Epithelial cell of esophagus (primary cell): ENCODE data around the gene C5orf15.

Experiments
- DNase-seq: peaks from one replicate; pipeline ENCODE4 v3.0.0; 2010; ENCODE audit warnings: low read depth
- H3K4me3 ChIP-seq: 2 replicates; pipeline ENCODE4 v1.5.1; 2011; ENCODE audit warnings: mild to moderate bottlenecking, low read length, control low read depth
- TF ChIP-seq, protein P1 (sequence below): IDR thresholded peaks from 2 replicates; pipeline ENCODE4 v1.5.1; 2011; ENCODE audit warnings: low read depth, mild to moderate bottlenecking, low read length, control low read depth, inconsistent platforms; ENCODE audit not compliant: insufficient read depth; ENCODE audit errors: missing control alignments

C5orf15 gene

DNA sequence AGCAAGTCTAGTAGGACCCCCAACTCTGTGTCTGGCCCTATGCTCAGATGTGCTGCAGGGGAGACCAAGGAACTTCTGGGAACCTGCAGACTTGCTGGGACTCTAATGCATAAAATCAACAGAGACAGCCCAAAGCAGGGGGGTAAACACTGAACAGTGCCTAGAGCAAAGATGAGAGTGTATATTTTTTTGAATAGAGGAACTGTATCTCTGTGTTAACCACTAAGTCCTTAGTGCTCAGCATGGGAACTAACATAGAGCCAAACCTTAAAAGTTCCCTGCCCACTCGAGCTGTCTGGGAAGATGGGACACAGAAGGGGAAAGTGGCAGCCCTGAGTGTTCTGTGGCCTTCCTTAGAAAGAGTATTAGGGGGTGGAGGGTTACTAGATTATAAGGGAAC is 51.9 kb downstream of the C5orf15 start:
- no peak for DNase-seq
- no peak overlapping the region for H3K4me3 ChIP-seq
- TF ChIP-seq, protein P1, sequence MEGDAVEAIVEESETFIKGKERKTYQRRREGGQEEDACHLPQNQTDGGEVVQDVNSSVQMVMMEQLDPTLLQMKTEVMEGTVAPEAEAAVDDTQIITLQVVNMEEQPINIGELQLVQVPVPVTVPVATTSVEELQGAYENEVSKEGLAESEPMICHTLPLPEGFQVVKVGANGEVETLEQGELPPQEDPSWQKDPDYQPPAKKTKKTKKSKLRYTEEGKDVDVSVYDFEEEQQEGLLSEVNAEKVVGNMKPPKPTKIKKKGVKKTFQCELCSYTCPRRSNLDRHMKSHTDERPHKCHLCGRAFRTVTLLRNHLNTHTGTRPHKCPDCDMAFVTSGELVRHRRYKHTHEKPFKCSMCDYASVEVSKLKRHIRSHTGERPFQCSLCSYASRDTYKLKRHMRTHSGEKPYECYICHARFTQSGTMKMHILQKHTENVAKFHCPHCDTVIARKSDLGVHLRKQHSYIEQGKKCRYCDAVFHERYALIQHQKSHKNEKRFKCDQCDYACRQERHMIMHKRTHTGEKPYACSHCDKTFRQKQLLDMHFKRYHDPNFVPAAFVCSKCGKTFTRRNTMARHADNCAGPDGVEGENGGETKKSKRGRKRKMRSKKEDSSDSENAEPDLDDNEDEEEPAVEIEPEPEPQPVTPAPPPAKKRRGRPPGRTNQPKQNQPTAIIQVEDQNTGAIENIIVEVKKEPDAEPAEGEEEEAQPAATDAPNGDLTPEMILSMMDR = no peak

DNA sequence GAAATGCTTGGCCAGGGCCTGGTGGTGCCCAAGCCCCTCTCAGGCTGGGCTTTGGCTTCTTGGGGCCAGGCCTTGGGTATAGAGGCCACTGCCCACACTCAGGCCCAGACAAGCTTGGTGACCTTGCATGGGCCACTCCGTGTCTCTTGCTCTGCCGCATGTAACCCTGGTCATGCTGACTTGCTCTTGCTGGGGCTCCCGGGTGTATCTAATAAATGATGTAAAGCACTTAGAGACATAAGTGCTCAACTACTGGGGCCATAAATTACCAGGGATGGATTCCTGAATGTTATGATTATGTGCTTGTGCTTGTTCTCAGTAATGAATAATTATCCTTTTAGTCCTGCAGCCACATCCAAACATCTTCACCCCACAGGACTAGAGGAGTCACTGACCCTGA is 54.0 kb downstream of the C5orf15 start:
- no peak overlapping the region for H3K4me3 ChIP-seq
- DNase-seq = no peak
- TF ChIP-seq, protein P1 = no peak

DNA sequence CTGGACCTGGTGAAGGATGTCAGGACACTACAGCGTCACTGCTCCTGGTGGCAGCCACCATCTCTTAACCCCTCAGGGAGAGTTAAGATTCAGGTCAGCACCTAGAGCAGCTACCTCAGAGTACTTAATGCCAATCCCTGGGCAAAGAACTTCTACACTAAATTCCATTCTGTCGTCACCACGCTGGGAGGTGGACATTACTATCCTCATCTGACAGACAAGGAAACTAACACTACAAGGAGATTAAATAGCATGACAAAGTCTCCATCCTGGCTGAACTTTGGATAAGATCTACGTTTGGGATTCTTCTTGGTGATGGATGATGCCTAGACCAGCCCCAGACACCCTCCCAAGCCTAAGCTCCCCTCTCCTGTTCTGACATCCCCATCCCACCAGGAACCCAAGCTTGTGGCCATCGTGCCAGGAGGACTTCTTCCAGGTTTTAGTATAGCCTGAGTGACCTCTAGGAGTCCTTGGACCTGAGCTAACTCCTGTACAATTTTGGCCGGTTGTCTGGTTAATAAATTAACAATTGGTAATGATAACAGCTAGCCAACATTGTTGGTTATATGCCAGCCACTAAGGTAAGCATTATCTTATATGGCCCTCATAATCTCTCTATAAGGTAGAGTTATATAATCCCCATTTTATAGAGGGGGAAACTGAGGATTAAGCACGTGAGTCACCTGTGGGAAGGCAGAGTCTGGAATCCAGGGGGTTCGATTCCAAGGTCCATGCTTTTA is 54.8 kb downstream of the C5orf15 start:
- no peak overlapping the region for H3K4me3 ChIP-seq
- no peak for DNase-seq
- TF ChIP-seq, protein P1 = no peak

DNA sequence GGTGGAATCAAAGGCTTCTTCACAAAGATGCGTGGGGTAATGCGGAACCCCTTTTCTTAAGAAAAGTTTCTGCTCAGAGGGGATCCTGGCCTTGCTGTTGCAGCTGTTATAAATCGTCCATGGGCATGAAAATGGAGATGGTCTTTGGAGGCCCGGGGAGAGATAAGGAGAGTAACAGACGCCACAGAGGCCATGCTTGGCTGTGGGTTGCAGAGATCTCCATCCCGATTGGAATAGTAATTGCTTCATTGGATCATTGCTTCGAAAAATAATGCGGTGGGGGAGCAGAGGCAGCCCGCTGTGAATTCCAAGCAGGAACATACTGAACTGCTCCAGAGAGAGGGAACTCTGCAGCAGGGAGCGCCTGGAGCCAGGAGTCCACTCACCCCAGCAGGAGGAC is 55.5 kb downstream of the C5orf15 start:
- no peak for DNase-seq
- TF ChIP-seq, protein P1 = no peak
- no peak overlapping the region for H3K4me3 ChIP-seq

DNA sequence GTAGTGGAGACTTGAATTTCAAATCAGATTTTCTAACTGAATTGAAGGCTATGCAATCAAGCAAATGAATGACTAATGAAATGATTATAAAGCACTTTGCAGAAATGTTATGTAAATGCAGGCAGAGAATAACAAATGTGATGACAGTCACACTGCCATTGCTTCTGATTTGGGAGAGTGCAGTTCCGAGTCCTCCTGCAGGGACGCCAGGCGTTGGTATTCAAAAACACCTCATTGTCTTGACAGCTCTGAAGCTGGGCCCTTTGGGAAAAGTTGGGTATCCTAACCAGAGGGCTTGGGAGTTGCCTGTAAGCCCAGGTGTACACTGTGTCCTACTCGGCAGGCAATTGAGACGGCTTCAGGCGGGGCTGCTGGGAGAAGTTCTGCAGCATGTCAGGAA is 57.9 kb downstream of the C5orf15 start:
- no peak for DNase-seq

DNA sequence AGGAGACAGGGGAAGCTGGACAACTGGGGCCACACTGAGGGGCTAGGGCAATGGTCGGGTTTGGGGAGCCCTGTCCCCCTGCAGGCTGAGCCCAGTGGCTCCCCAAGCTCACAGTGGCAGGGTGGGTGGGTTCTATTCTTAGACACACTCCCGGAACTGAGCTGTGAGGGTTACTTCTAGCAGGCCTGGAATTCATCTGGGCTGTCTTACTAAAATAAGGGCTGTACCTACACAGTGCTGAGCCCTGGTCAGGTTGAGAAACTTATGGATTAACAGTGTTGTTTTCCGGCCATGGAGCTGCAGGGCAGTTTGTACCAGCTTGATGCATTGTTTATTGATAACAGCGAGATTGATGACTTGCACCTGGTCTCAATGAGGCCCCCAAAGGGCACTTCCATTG is 58.8 kb downstream of the C5orf15 start:
- no peak for DNase-seq
- TF ChIP-seq, protein P1 = no peak

More for the DNA sequence above, 57.9 kb downstream of the C5orf15 start:
- TF ChIP-seq, protein P1 = no peak
- no peak overlapping the region for H3K4me3 ChIP-seq

DNA sequence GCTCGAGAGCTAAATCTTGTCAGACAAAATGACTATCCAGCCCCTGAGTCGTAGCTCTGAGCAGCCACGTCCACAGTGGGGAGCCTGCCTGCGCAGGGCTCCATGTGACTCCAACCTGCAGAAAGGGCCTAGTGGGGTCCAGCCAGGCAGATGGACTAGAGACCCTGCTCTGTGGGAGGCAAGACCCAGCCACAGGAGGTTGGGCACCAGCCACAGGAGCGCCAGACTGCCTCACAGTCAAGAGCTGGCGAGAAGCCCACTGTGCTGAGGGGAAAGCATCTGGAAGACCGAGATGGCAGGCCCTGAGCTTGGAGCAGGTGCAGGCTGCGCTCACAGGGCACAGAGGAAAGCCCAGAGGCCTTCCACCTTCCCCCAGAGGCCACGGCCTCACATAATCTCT is 61.4 kb downstream of the C5orf15 start:
- TF ChIP-seq, protein P1 = no peak
- DNase-seq = no peak
- no peak overlapping the region for H3K4me3 ChIP-seq

More for the DNA sequence above, 58.8 kb downstream of the C5orf15 start:
- H3K4me3 ChIP-seq = no peak overlapping the region
